ENCODE results near the gene CNIH2.

DNA sequence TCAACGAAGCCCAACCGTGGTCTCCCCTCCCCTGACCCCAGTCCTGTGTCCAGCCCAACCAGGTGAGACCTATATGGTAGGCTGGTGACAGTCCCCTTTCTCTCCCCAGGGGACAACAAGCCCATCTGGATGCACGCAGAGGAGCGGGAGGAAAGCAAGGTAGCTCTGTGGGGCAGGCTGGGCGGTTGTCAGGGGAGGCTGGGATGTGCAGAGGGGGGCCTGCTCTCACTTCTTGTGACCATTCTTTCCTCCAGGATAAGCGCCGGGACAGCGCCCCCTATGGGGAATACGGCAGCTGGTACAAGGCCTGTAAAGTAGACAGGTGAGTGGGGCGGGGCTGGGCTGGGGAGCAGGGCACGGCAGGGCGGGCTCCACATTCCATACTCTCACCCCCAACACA, 13.1 kb upstream of the CNIH2 start:
- TF ChIP-seq POLR2AphosphoS5 (IDR thresholded peaks at IDR 0.05), result no peak
- TF ChIP-seq, protein P1, sequence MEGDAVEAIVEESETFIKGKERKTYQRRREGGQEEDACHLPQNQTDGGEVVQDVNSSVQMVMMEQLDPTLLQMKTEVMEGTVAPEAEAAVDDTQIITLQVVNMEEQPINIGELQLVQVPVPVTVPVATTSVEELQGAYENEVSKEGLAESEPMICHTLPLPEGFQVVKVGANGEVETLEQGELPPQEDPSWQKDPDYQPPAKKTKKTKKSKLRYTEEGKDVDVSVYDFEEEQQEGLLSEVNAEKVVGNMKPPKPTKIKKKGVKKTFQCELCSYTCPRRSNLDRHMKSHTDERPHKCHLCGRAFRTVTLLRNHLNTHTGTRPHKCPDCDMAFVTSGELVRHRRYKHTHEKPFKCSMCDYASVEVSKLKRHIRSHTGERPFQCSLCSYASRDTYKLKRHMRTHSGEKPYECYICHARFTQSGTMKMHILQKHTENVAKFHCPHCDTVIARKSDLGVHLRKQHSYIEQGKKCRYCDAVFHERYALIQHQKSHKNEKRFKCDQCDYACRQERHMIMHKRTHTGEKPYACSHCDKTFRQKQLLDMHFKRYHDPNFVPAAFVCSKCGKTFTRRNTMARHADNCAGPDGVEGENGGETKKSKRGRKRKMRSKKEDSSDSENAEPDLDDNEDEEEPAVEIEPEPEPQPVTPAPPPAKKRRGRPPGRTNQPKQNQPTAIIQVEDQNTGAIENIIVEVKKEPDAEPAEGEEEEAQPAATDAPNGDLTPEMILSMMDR (IDR thresholded peaks at IDR 0.05), result no peak

All from prostate gland (tissue), 2 donors.